IMR-90 (cell line): ENCODE measurements around the gene FBXO28. TPM values are rescaled to one million over a fixed set of nuclear protein-coding genes. Genes with fewer than 3 reads are reported as not detected.

ENCODE experiments used
- ATAC-seq: fragments of 200-7000 bp; cut with Tn5 transposase; 2 replicates; pipeline ENCODE4 v1.9.1; 2020; ENCODE audit warnings: low read depth, mild to moderate bottlenecking, moderate library complexity
- BruUV-seq: library from RNA; stranded (reverse); fragments of 400-500 nt; replicated peaks from 2 replicates; lab custom pipeline; 2021; lab: Mats Ljungman, UMichigan
- CTCF ChIA-PET: fragments of 300-600 bp; formaldehyde crosslinking; extraction: SDS; loops from one replicate; lab custom pipeline; 2021; ENCODE audit warnings: antibody characterized with exemption; lab: Yijun Ruan, JAX
- POLR2A ChIA-PET: fragments of 300-600 bp; sonication (Branson Sonifier 250); formaldehyde crosslinking; loops from one replicate; lab custom pipeline; 2022; ENCODE audit warnings: antibody characterized with exemption; ENCODE audit not compliant: unreplicated experiment; lab: Charles Lee
- DNase-seq: peaks from one replicate; pipeline ENCODE4 v3.0.0; 2013
- H2AFZ ChIP-seq: replicated peaks from 2 replicates; pipeline ENCODE3; 2013; ENCODE audit warnings: low read length, mild to moderate bottlenecking; ENCODE audit not compliant: poor library complexity
- H2AK5ac ChIP-seq: 2 replicates; pipeline ENCODE4 v1.6.1; 2013; ENCODE audit warnings: low read depth, low read length, inconsistent platforms
- H2AK9ac ChIP-seq: replicated peaks from 2 replicates; pipeline ENCODE3; 2013; ENCODE audit warnings: mild to moderate bottlenecking, low read depth, low read length, moderate library complexity; ENCODE audit not compliant: poor library complexity
- H2BK120ac ChIP-seq: 2 replicates; pipeline ENCODE4 v1.6.1; 2013; ENCODE audit warnings: low read depth, low read length, inconsistent platforms
- H2BK15ac ChIP-seq: 3 replicates; pipeline ENCODE4 v1.6.1; 2013; ENCODE audit warnings: low read depth, low read length, inconsistent platforms
- H2BK20ac ChIP-seq: 2 replicates; pipeline ENCODE4 v1.6.1; 2013; ENCODE audit warnings: low read depth, mild to moderate bottlenecking, inconsistent platforms, low read length, moderate library complexity
- H2BK5ac ChIP-seq: 2 replicates; pipeline ENCODE4 v1.6.1; 2013; ENCODE audit warnings: mild to moderate bottlenecking, low read depth, low read length, inconsistent platforms; ENCODE audit not compliant: poor library complexity, severe bottlenecking
- H3K14ac ChIP-seq: replicated peaks from 2 replicates; pipeline ENCODE4 v1.6.1; 2013; ENCODE audit warnings: low read depth, low read length, inconsistent platforms
- H3K18ac ChIP-seq: 2 replicates; pipeline ENCODE4 v1.6.1; 2013; ENCODE audit warnings: low read depth, low read length, control low read depth
- H3K23ac ChIP-seq: 2 replicates; pipeline ENCODE4 v1.6.1; 2013; ENCODE audit warnings: low read depth, low read length, inconsistent platforms
- H3K27ac ChIP-seq: 2 replicates; pipeline ENCODE4 v1.5.1; 2013; ENCODE audit warnings: mild to moderate bottlenecking, control low read depth, low read length; ENCODE audit not compliant: insufficient read depth
- H3K27me3 ChIP-seq: 2 replicates; pipeline ENCODE4 v1.6.1; 2013; ENCODE audit warnings: low read length; ENCODE audit not compliant: control insufficient read depth, insufficient read depth
- H3K36me3 ChIP-seq: 2 replicates; pipeline ENCODE4 v1.6.1; 2013; ENCODE audit warnings: low read length, mixed read lengths; ENCODE audit not compliant: control insufficient read depth, insufficient read depth
- H3K4ac ChIP-seq: 2 replicates; pipeline ENCODE4 v1.6.1; 2013; ENCODE audit warnings: low read depth, low read length, inconsistent platforms
- H3K4me1 ChIP-seq: 2 replicates; pipeline ENCODE4 v1.6.1; 2013; ENCODE audit warnings: low read length, mixed read lengths; ENCODE audit not compliant: control insufficient read depth, insufficient read depth
- H3K4me2 ChIP-seq: 2 replicates; pipeline ENCODE4 v1.6.1; 2013; ENCODE audit warnings: low read depth, mild to moderate bottlenecking, control low read depth, low read length, moderate library complexity
- H3K4me3 ChIP-seq: 2 replicates; pipeline ENCODE4 v1.5.1; 2013; ENCODE audit warnings: low read depth, mild to moderate bottlenecking, control low read depth, low read length, moderate library complexity; ENCODE audit not compliant: insufficient read depth
- H3K56ac ChIP-seq: 2 replicates; pipeline ENCODE4 v1.6.1; 2013; ENCODE audit warnings: low read length, inconsistent platforms; ENCODE audit not compliant: insufficient read depth; ENCODE audit errors: extremely low read depth
- H3K79me1 ChIP-seq, 2 experiments: 2 replicates each; pipeline ENCODE4 v1.6.1; 2013; ENCODE audit warnings: low read length in 2 of 2, inconsistent platforms in 1 of 2, low read depth in 1 of 2
- H3K9ac ChIP-seq: 2 replicates; pipeline ENCODE4 v1.6.1; 2013; ENCODE audit warnings: low read depth, low read length, control low read depth
- H3K9me1 ChIP-seq: 2 replicates; pipeline ENCODE4 v1.6.1; 2013; ENCODE audit warnings: low read length, inconsistent platforms; ENCODE audit not compliant: insufficient read depth
- H3K9me3 ChIP-seq: 2 replicates; pipeline ENCODE4 v1.6.1; 2013; ENCODE audit warnings: low read length; ENCODE audit not compliant: control insufficient read depth, insufficient read depth
- H4K20me1 ChIP-seq: 2 replicates; pipeline ENCODE4 v1.6.1; 2013; ENCODE audit warnings: low read length, inconsistent platforms; ENCODE audit not compliant: insufficient read depth
- H4K5ac ChIP-seq: 2 replicates; pipeline ENCODE4 v1.6.1; 2013; ENCODE audit warnings: mild to moderate bottlenecking, low read depth, low read length, control low read depth
- H4K8ac ChIP-seq, 2 experiments: 2 replicates each; pipeline ENCODE4 v1.6.1; 2013; ENCODE audit warnings: low read depth in 2 of 2, low read length in 2 of 2, control low read depth in 1 of 2, inconsistent platforms in 1 of 2
- H4K91ac ChIP-seq: 2 replicates; pipeline ENCODE4 v1.6.1; 2013; ENCODE audit warnings: low read depth, low read length, inconsistent platforms; ENCODE audit not compliant: insufficient read depth
- RCOR1 ChIP-seq: IDR thresholded peaks from 2 replicates; pipeline ENCODE4 v1.6.1; 2012; ENCODE audit warnings: mild to moderate bottlenecking, low read length, improper control_type of control experiment; ENCODE audit not compliant: insufficient replicate concordance
- WGBS, 2 experiments: methylation state at CpG; one replicate each; pipeline versions ENCODE4 v1.1.5 to v1.1.7; 2013; ENCODE audit warnings: missing lambda C conversion rate in 2 of 2; ENCODE audit not compliant: insufficient read length in 1 of 2; ENCODE audit errors: extremely low coverage in 2 of 2; 5-methylcytosine and 5-hydroxymethylcytosine counted together
- dilution Hi-C: fragments of 300-500 bp; cut with HindIII; formaldehyde crosslinking; loops from one replicate; pipeline ENCODE4 v1.14.3; 2018; ENCODE audit warnings: low sequenced_read_pairs; ENCODE audit not compliant: unreplicated experiment
- in situ Hi-C: fragments of 300-500 bp; cut with MboI; formaldehyde crosslinking; loops from 3 replicates; pipeline ENCODE4 v1.14.3; 2019; ENCODE audit warnings: low sequenced_read_pairs, inconsistent platforms, mixed read lengths
- intact Hi-C: fragments of 100-400 bp; cut with micrococcal nuclease; formaldehyde crosslinking; loops from 2 replicates; pipeline ENCODE4 v1.10.0; 2022
- polyA plus RNA-seq, 3 experiments: library from polyadenylated mRNA; depleted of rRNA; stranded (reverse); fragments of >200 nt; gene quantifications; 2 replicates each; pipeline ENCODE4 v1.2.3, GENCODE V29; 2012; ENCODE audit warnings: low replicate concordance in 1 of 3
- total RNA-seq: library from RNA; depleted of rRNA; stranded (reverse); fragments of >200 nt; gene quantifications from 2 replicates; pipeline ENCODE4 v1.2.3, GENCODE V29; 2012

FBXO28 gene
- total and polyA plus RNA-seq, 2 of the 4 experiments (the other 2 are of a cell fraction), result 11.6 to 22.6 TPM

GRCh38 chr1:224151117-224151516 lies 37.2 kb downstream of the FBXO28 start:
- H2BK20ac ChIP-seq, result no peak overlapping the region
- no peak overlapping the region for H2BK15ac ChIP-seq
- H2BK120ac ChIP-seq, result no peak overlapping the region
- no peaks in the 10 kb centered on the region for H3K27me3 ChIP-seq
- H3K4me2 ChIP-seq, result no peak overlapping the region
- BruUV-seq, result no TSS peak
- no peaks in the 10 kb centered on the region for H3K9me1 ChIP-seq
- H3K9ac ChIP-seq, result no peak overlapping the region
- no peak overlapping the region for H3K18ac ChIP-seq
- intact Hi-C loops (no loop called here), dilution Hi-C loops (no loop called here), in situ Hi-C loops (no loop called here)
- no peak overlapping the region for H3K4me3 ChIP-seq
- TF ChIP-seq RCOR1, result no peak
- H3K9me3 ChIP-seq, result no peaks in the 10 kb centered on the region
- 0% methylated on average over 1 of the region's 3 CpGs; no CpG with 5 or more reads in 1 of the 2 experiments for WGBS, 2 experiments
- H4K5ac ChIP-seq, result no peak overlapping the region
- no peak overlapping the region for H4K91ac ChIP-seq
- no peak overlapping the region for H3K23ac ChIP-seq
- no peak overlapping the region for H2AK9ac ChIP-seq
- no peak for DNase-seq
- ChIA-PET CTCF (no interaction called here), POLR2A (no interaction called here)
- H4K20me1 ChIP-seq, result no peaks in the 10 kb centered on the region
- H3K79me1 ChIP-seq, result peaks cover 6 to 13% of the 10 kb centered on the region in 2 experiments; a peak in 2 of 4 replicates
- no peak overlapping the region for H3K4ac ChIP-seq
- H2AFZ ChIP-seq, result no peak overlapping the region
- peaks cover 2% of the 10 kb centered on the region; the same call in 1 of the 2 replicates for H3K36me3 ChIP-seq
- no peak overlapping the region for H2AK5ac ChIP-seq
- H4K8ac ChIP-seq, result no peak overlapping the region
- no peak overlapping the region for H3K27ac ChIP-seq
- no peak overlapping the region for H2BK5ac ChIP-seq
- ATAC-seq, result no peak
- no peak overlapping the region for H3K14ac ChIP-seq
- no peaks in the 10 kb centered on the region for H3K4me1 ChIP-seq
- H3K56ac ChIP-seq, result no peak overlapping the region
